H1 (cell line): Measurements from ENCODE around the gene PTPRG. TPM values are rescaled to one million over a fixed set of nuclear protein-coding genes. Genes with fewer than 3 reads are reported as not detected.

Experiments
- CTCF ChIA-PET: fragments of 300-600 bp; sonication (Branson Sonifier 250); formaldehyde crosslinking; loops from one replicate; lab custom pipeline; 2021; ENCODE audit not compliant: partially characterized antibody; lab: Charles Lee
- POLR2A ChIA-PET: fragments of 300-600 bp; sonication (Branson Sonifier 250); formaldehyde crosslinking; loops from one replicate; lab custom pipeline; 2021; ENCODE audit warnings: inconsistent platforms; ENCODE audit not compliant: partially characterized antibody; lab: Charles Lee
- DNase-seq, 2 experiments: peaks; one replicate each; pipeline versions ENCODE4 v3.0.0 to v3.0.0-alpha.2; 2010 to 2022; ENCODE audit warnings: low spot score in 2 of 2, low read depth in 1 of 2, mixed read lengths in 1 of 2
- FAIRE-seq: peaks from 2 replicates; lab custom pipeline; 2011; peaks lifted over from hg19 to GRCh38; lab: Jason Lieb, UNC
- H2AFZ ChIP-seq: 2 replicates; pipeline ENCODE4 v1.8.1; 2012; ENCODE audit warnings: low read length, inconsistent platforms
- H2AK5ac ChIP-seq: 2 replicates; pipeline ENCODE4 v1.6.1; 2013; ENCODE audit warnings: low read depth, low read length
- H2BK120ac ChIP-seq: replicated peaks from 2 replicates; pipeline ENCODE3; 2013; ENCODE audit warnings: low read depth, low read length, inconsistent platforms
- H2BK12ac ChIP-seq: 2 replicates; pipeline ENCODE4 v1.6.1; 2013; ENCODE audit warnings: low read depth, low read length
- H2BK15ac ChIP-seq: 2 replicates; pipeline ENCODE4 v1.6.1; 2013; ENCODE audit warnings: low read length
- H2BK20ac ChIP-seq: 2 replicates; pipeline ENCODE4 v1.6.1; 2013; ENCODE audit warnings: low read length
- H2BK5ac ChIP-seq: 2 replicates; pipeline ENCODE4 v1.6.1; 2013; ENCODE audit warnings: low read depth, low read length
- H3K14ac ChIP-seq: 2 replicates; pipeline ENCODE4 v1.6.1; 2013; ENCODE audit warnings: inconsistent platforms; ENCODE audit not compliant: insufficient read length
- H3K18ac ChIP-seq: 2 replicates; pipeline ENCODE4 v1.6.1; 2013; ENCODE audit warnings: low read length; ENCODE audit errors: extremely low read depth
- H3K23ac ChIP-seq: 2 replicates; pipeline ENCODE4 v1.6.1; 2013; ENCODE audit warnings: inconsistent platforms; ENCODE audit not compliant: insufficient read length
- H3K23me2 ChIP-seq: 2 replicates; pipeline ENCODE4 v1.6.1; 2013; ENCODE audit warnings: low read depth, low read length
- H3K27ac ChIP-seq: 2 replicates; pipeline ENCODE4 v1.6.1; 2011; ENCODE audit warnings: low read depth, low read length, inconsistent platforms
- H3K27me3 ChIP-seq, 4 experiments: replicated peaks in 1 of 4; 1 replicate in 1 of 4; 2 replicates in 3 of 4; pipeline versions ENCODE4 v1.6.1 to v1.8.1; 2011 to 2013; ENCODE audit warnings: low read length in 3 of 4, mild to moderate bottlenecking in 3 of 4, inconsistent platforms in 2 of 4, mixed read lengths in 2 of 4, moderate library complexity in 1 of 4; ENCODE audit not compliant: control insufficient read depth in 3 of 4, insufficient read depth in 3 of 4; ENCODE audit errors: extremely low read depth in 1 of 4
- H3K36me3 ChIP-seq, 4 experiments: 2 replicates each; pipeline versions ENCODE4 v1.6.1 to v1.8.1; 2011 to 2013; ENCODE audit warnings: mild to moderate bottlenecking in 4 of 4, low read length in 3 of 4, moderate library complexity in 2 of 4, control low read depth in 1 of 4, inconsistent platforms in 1 of 4; ENCODE audit not compliant: insufficient read depth in 4 of 4, control insufficient read depth in 2 of 4
- H3K4ac ChIP-seq: replicated peaks from 2 replicates; pipeline ENCODE3; 2013; ENCODE audit warnings: low read length, low read depth, mixed read lengths, inconsistent platforms; ENCODE audit not compliant: insufficient read length
- H3K4me1 ChIP-seq, 4 experiments: replicated peaks in 1 of 4; 1 replicate in 1 of 4; 2 replicates in 3 of 4; pipeline versions ENCODE4 v1.6.1 to v1.8.1; 2011 to 2013; ENCODE audit warnings: low read length in 3 of 4, inconsistent platforms in 2 of 4, mixed read lengths in 1 of 4; ENCODE audit not compliant: insufficient read depth in 4 of 4, control insufficient read depth in 3 of 4
- H3K4me2 ChIP-seq, 2 experiments: 2 replicates each; pipeline versions ENCODE4 v1.6.1 to v1.8.1; 2011 to 2013; ENCODE audit warnings: low read depth in 2 of 2, low read length in 2 of 2, control low read depth in 1 of 2, inconsistent platforms in 1 of 2, mild to moderate bottlenecking in 1 of 2; ENCODE audit not compliant: insufficient read depth in 1 of 2
- H3K4me3 ChIP-seq, 4 experiments: fragments of 200-600, 300-600 bp in 1 of 4; sonication (generic), shearing (Covaris generic), sonication (Bioruptor Twin) in 1 of 4; 2 replicates each; pipeline versions ENCODE4 v1.5.1 to v1.8.1; 2011 to 2016; ENCODE audit warnings: low read length in 4 of 4, low read depth in 3 of 4, control low read depth in 2 of 4, inconsistent platforms in 2 of 4, mild to moderate bottlenecking in 2 of 4, mixed read lengths in 1 of 4, moderate library complexity in 1 of 4; ENCODE audit not compliant: insufficient read depth in 2 of 4; ENCODE audit errors: extremely low read depth in 1 of 4
- H3K56ac ChIP-seq: replicated peaks from 2 replicates; pipeline ENCODE3; 2013; ENCODE audit warnings: low read depth, mild to moderate bottlenecking, mixed read lengths, low read length, inconsistent platforms; ENCODE audit not compliant: insufficient read length
- H3K79me1 ChIP-seq: 2 replicates; pipeline ENCODE4 v1.6.1; 2013; ENCODE audit warnings: low read depth, low read length, control low read depth
- H3K79me2 ChIP-seq, 2 experiments: 2 replicates each; pipeline versions ENCODE4 v1.6.1 to v1.8.1; 2012 to 2013; ENCODE audit warnings: low read length in 2 of 2, mild to moderate bottlenecking in 2 of 2, inconsistent platforms in 1 of 2; ENCODE audit not compliant: insufficient read depth in 2 of 2, control insufficient read depth in 1 of 2
- H3K9ac ChIP-seq, 4 experiments: replicated peaks in 1 of 4; 1 replicate in 1 of 4; 2 replicates in 3 of 4; pipeline versions ENCODE4 v1.6.1 to v1.8.1; 2011 to 2013; ENCODE audit warnings: low read depth in 3 of 4, low read length in 3 of 4, control low read depth in 2 of 4, mild to moderate bottlenecking in 2 of 4, moderate library complexity in 2 of 4, inconsistent platforms in 1 of 4; ENCODE audit errors: extremely low read depth in 1 of 4
- H3K9me3 ChIP-seq, 2 experiments: 2 replicates each; pipeline versions ENCODE4 v1.6.1 to v1.8.1; 2012 to 2013; ENCODE audit warnings: mild to moderate bottlenecking in 2 of 2, moderate library complexity in 2 of 2, control low read depth in 1 of 2, inconsistent platforms in 1 of 2, low read depth in 1 of 2, low read length in 1 of 2, mixed read lengths in 1 of 2; ENCODE audit not compliant: insufficient read depth in 2 of 2
- H4K20me1 ChIP-seq, 2 experiments: replicated peaks in 1 of 2; 2 replicates each; pipeline versions ENCODE3 to v1.8.1; 2011 to 2013; ENCODE audit warnings: inconsistent platforms in 2 of 2, low read length in 2 of 2, mild to moderate bottlenecking in 1 of 2; ENCODE audit not compliant: insufficient read depth in 2 of 2, control insufficient read depth in 1 of 2
- H4K5ac ChIP-seq: 2 replicates; pipeline ENCODE4 v1.6.1; 2013; ENCODE audit warnings: low read length, low read depth, mixed read lengths, inconsistent platforms; ENCODE audit not compliant: insufficient read length
- H4K8ac ChIP-seq: 2 replicates; pipeline ENCODE4 v1.8.0; 2013; ENCODE audit warnings: mild to moderate bottlenecking, moderate library complexity, low read length, inconsistent platforms; ENCODE audit not compliant: insufficient read depth; ENCODE audit errors: extremely low read depth
- H4K91ac ChIP-seq: replicated peaks from 2 replicates; pipeline ENCODE3; 2013; ENCODE audit warnings: low read length, mixed read lengths, inconsistent platforms; ENCODE audit not compliant: insufficient read length
- FOSL1 ChIP-seq: IDR thresholded peaks from 2 replicates; pipeline ENCODE4 v1.6.1; 2011; ENCODE audit warnings: mild to moderate bottlenecking, low read depth, low read length, moderate library complexity; ENCODE audit not compliant: insufficient read depth
- USF2 ChIP-seq: IDR thresholded peaks from 2 replicates; pipeline ENCODE4 v1.6.1; 2011; ENCODE audit warnings: low read length, improper control_type of control experiment
- WGBS, 2 experiments: shearing (Covaris generic) in 1 of 2; methylation state at CpG; one replicate each; pipeline versions ENCODE4 v1.1.6 to v1.1.7; 2013 to 2015; ENCODE audit warnings: low lambda C conversion rate in 2 of 2, mixed read lengths in 2 of 2, inconsistent platforms in 1 of 2, low coverage in 1 of 2, missing lambda C conversion rate in 1 of 2; ENCODE audit not compliant: insufficient replicate concordance in 2 of 2, insufficient coverage in 1 of 2, insufficient read length in 1 of 2; ENCODE audit errors: extremely low coverage in 1 of 2, missing lambda C conversion rate in 1 of 2; 5-methylcytosine and 5-hydroxymethylcytosine counted together
- polyA plus RNA-seq, 7 experiments: library from polyadenylated mRNA; depleted of rRNA in 3 of 7; stranded (reverse) in 5 of 7; unstranded in 2 of 7; fragments of >200 nt in 5 of 7; fragments of 200-250 nt in 2 of 7; gene quantifications; 1 replicate in 5 of 7; 2 replicates in 1 of 7; 4 replicates in 1 of 7; pipeline versions ENCODE4 v1.2.1 to v1.2.3, GENCODE V29; 2011 to 2013; ENCODE audit warnings: missing spikeins in 2 of 7, mixed read lengths in 2 of 7
- total RNA-seq: library from RNA; stranded (reverse); fragmentation: NEBNext Ultra II Directional; extraction: Animal tissue kit (Norgen Biotek cat#: 25700); gene quantifications from 2 replicates; pipeline ENCODE4 v1.2.1, GENCODE V29; 2021

Gene PTPRG
- total and polyA plus RNA-seq, 2 of the 8 experiments (the other 6 are each of a cell fraction or from before 2014, with no cell fraction given): 23.3 to 96.2 TPM

GRCh38 chr3:61627768-61628185 lies 66.4 kb downstream of the PTPRG start:
- no peak for DNase-seq
- Histone ChIP-seq H3K4ac (no peak overlapping the region), H2AFZ (no peak overlapping the region), H3K27ac (no peak overlapping the region), H2BK5ac (no peak overlapping the region), H4K8ac (no peak overlapping the region), H3K4me1 (peaks cover 0 to 9% (median 7%) of the 10 kb centered on the region in 4 experiments; a peak in 4 of 7 replicates), H4K20me1 (peaks cover 7 to 21% of the 10 kb centered on the region in 2 experiments), H3K79me2 (peaks cover 12 to 98% of the 10 kb centered on the region in 2 experiments), H2BK20ac (no peak overlapping the region), H3K27me3 (no peaks in the 10 kb centered on the region), H3K9me3 (no peaks in the 10 kb centered on the region), H3K23me2 (no peaks in the 10 kb centered on the region), H3K14ac (no peak overlapping the region), H3K36me3 (peaks cover 0 to 10% (median 5%) of the 10 kb centered on the region in 4 experiments; a peak in 4 of 8 replicates), H3K9ac (no peak overlapping the region), H3K56ac (no peak overlapping the region), H3K4me2 (no peak overlapping the region), H2BK120ac (no peak overlapping the region), H2BK12ac (no peak overlapping the region), H2AK5ac (no peak overlapping the region), H2BK15ac (no peak overlapping the region), H3K4me3 (no peak overlapping the region), H3K79me1 (peaks cover 4% of the 10 kb centered on the region; the same call in 1 of the 2 replicates), H4K5ac (no peak overlapping the region), H4K91ac (no peak overlapping the region), H3K18ac (no peak overlapping the region), H3K23ac (no peak overlapping the region)
- no peak for FAIRE-seq
- 84% methylated on average over 2 of the region's 2 CpGs; no CpG with 5 or more reads in 1 of the 2 experiments for WGBS, 2 experiments
- ChIA-PET CTCF (no interaction called here), POLR2A (interaction anchor here (1.3 kb wide), 1 partner anchor 10 kb away, joined by 3 read pairs; no protein-coding TSS in a partner anchor)
- TF ChIP-seq USF2 (no peak), FOSL1 (no peak)
